NCI-H1694 (cell line): ENCODE measurements around the gene LRRC4C.

Source experiments
- DNase-seq: peaks from one replicate; lab custom pipeline; 2025; lab: John Stamatoyannopoulos, UW

The LRRC4C gene

GRCh38 chr11:40166892-40167291 is 1292.6 kb downstream of the LRRC4C start:
- no peak for DNase-seq

- DNase-seq: no peak
Measured at GRCh38 chr11:40162901-40163883, 1296.3 kb downstream of the LRRC4C start.

DNA sequence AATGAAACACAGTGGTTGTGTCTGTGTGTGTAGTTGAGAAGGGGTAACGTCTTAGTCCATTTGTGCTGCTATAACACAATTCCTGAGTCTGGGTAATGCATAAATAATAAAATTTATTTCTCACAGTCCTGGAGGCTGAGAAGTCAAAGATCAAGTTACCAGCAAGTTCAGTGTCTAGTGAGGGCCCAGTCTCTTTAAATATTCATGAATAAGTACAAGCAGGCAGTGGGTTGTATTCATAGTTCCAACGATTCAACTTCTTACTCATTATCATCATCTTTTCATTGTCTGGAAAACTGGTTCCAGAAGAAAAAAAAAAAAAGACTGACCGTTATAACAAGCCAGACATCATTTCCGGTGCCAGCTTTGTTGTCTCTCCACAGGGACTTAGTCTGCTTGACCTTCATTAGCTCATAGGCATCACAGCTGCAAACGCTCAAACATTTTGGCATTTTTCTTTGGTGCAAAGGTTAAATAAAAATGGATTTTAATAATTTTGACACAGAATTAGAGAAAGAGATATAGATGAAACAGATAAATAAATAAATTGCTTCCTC is 1297.5 kb downstream of the LRRC4C start:
- no peak for DNase-seq

DNA sequence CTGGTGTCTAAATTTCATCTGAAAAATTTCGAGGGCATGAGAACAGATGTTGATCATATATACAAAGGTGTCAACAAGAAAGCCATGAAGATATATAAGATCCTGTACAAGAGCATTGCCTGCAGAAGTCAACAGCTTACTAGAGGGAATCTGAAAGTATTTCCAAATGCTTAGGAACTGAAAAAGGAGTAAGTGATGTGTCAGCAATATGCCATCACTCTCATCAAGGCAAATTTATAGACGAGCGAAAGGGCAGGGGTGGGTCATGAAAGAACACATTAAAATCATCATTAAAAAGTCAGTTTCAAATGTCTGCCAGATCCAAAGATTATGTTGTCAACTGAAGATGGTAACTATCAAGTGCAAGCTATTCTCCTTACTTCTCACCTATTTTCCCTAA is 1299.0 kb downstream of the LRRC4C start:
- DNase-seq: no peak

DNA sequence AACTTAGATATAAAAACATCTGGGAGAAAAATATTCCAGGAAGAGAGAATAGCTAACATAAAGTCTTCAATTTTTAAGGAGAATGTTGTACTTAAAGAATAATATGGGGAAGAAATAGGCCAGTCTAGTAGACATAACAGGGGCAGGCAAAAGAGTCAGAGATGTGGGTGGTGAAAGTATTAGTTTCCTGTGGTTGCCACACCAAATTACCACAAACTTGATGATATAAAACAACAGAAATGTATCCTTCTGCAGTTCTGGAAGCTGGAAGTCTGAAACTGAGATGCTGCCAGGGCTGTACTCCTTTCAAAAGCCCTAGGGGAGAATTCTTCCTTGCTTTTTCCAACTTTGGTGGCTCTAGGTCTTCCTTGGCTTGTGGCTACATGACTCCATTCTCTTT is 1309.7 kb downstream of the LRRC4C start:
- DNase-seq: no peak

DNA sequence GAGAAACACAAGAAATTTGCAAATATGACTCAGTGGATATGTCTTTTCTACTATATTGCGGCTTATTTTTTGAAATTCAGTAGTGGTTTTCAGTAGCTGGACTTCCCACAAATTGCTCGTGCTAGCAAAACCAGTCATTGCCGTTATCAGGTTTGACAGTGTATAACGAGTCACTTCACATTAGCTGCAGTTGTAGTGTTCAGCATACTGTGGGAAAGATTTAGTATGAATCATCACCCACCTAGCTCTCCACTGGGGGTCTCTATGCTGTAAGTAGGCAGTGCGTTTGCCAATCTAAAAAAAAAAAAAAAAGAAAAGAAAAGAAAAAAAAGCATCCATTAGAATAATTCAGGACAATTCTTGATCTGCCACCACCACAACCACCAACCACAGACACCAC is 1318.9 kb downstream of the LRRC4C start:
- no peak for DNase-seq

DNA sequence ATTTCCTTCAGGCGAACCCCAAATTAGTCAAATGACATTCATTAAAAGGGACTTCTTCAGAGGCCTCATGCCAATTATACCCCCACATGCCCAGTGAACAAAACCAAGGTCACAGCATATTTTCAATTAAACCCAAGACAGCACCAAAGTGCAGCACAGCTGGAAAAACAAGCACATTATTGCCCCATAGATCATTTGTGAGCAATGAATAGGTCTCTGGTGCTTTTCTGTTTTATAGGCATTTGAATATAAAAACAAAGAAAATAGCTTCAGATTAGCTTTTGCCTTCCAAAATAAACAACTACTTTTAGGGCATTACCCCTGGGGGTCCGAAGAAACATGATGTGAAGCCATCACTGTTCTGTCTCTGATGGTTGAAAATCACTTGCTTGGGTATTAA is 1319.9 kb downstream of the LRRC4C start:
- DNase-seq: no peak

DNA sequence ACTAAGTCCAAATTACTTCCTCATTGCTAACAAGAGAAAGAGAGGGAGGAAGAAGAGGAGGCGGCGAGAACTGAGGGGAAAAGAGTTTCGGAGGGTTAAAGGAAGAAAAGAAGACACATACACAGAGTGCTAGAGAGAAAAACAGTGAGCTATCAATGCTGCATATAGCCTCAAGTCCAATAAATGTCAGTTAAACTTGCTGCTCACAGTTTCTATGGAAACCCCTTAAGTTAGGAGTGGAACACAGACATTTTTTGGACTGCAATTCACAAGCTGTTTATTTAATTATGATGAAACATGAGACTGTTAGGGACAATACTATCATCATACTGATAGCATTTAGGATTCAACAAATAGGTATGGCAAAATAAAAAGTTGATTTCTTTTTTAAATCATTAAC is 1320.4 kb downstream of the LRRC4C start:
- DNase-seq: no peak

DNA sequence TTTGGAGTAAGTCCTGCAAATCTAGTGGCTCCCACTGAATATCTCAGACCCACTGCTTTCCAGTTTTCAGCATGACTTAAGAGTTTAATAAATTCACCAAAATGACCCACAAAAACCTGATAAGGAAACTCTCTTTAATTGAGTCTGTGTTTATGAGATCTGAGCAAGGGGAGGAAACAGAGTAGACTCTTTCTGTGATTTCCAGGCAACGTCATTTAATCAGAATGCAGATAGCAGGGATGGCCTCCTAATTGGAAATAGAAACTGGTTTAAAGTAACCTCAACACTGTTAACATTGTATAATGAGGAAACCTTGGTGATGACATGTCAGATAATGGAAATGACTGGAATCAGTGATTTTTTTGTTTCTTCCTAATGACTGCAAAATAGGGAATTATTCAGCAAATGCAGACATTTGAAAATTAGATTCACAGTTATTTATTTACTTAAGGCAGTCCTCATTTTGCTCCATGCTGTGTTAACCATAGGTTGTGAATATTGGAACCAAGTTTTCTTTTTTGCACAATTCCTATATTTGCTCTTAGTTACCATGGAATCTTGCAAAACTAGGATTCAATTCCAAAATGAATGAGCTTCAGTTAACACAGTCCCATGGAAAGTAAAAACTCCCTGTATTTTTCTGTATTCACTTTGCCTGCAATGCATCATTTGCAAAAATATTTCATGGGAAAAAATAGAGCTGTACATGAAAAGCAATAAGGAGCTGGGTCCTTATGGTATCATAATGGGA is 1324.5 kb downstream of the LRRC4C start:
- no peak for DNase-seq

DNA sequence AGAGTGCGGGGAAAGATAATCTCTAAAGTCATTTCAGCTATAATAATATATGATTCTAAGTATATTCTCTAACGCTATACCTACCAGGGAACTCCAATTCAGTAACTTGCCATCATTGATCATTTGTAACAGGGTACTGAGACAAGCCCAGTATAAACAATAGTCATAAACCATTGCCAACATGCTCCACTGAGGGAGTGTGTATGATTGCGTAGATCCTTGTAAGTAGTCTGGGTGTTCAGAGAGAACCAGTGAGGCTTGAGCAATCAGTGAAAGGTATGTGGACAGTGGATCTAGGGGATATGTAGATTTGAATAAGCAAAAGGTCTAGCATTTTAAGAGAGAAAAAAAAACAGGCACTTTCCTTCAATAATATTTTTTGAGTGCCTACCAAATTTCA is 1326.0 kb downstream of the LRRC4C start:
- DNase-seq: no peak

GRCh38 chr11:40132912-40133311 is 1326.5 kb downstream of the LRRC4C start:
- DNase-seq: no peak

- DNase-seq: no peak
Measured at GRCh38 chr11:40130427-40130826, 1329.0 kb downstream of the LRRC4C start.

DNA sequence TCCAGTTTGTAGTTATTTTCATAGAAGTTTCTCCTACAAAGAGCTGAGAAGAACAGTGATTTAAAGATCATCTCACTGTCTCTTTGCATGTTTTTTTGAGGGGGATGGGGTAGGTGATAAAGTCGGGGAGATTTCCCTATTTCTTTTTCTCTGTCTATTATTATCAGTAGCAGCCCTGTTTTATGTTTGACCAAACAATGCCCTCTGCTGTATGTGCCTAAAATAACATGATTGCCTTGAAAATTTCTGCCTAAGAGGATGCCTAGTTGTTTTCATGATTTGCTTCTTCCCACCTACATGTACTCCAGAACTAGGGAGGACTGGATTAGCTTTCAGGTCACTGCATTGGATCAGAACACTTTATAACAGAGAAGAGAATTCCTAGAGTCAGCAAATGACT is 1330.2 kb downstream of the LRRC4C start:
- no peak for DNase-seq

DNA sequence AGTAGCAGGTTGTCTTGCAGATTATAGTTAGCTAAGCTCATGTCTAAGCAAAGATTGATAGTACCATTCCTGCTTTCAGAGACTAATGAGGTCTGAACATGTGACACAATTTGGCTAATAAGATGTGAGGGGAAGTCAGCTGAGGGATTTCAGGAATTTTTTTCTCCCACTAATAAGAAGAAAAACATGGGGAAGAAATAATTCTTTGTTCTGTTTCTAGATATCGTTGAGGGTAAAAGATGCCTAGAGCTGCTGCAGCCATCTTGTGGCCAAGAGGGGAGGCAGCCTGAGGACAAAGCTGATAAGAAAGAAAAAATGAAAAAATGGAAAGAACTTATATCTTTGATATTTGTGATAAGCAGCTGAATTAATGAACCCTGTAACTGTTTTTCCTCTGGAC is 1334.4 kb downstream of the LRRC4C start:
- no peak for DNase-seq

GRCh38 chr11:40119661-40120060 is 1339.8 kb downstream of the LRRC4C start:
- DNase-seq: no peak

- no peak for DNase-seq
Measured at GRCh38 chr11:40118780-40119179, 1340.7 kb downstream of the LRRC4C start.

DNA sequence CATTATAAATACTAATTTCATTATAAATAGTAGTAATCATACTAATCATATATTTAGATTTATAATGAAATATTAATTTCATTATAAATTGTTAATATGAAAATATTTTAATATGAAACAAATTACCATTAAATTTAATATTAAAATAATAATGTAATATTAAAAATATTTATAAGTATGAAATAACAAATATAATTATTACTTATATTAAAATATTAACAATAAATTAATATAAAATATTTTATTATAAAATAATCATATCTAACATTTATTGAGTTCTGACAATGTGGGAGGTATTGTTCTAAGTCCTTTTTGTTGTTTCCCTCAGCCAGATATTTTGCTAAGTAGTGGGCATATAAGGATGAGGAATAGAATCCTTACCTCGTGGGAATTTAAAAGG is 1341.4 kb downstream of the LRRC4C start:
- DNase-seq: no peak

- DNase-seq: no peak
Measured at GRCh38 chr11:40104941-40105550, 1354.4 kb downstream of the LRRC4C start.

DNA sequence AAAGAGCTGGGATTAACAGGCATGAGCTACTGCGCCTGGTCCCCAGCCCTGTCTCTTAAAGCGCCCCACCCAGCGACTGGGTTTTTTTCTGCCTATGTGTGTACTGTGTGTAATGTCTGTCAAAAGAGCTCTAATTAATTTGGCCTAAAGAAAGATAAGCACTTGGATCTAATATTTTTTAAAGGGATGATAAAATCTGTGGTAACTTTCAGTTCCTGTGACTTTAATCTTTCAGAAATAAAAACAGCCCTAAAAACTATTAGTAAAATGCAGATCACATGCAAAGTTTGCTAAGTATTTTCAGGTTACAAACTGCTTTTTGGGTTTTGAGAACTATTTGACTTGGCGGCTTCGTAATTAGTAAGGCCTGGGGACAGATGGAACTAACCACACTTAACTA is 1358.7 kb downstream of the LRRC4C start:
- no peak for DNase-seq

- no peak for DNase-seq
Measured at GRCh38 chr11:40100162-40100553, 1359.3 kb downstream of the LRRC4C start.

GRCh38 chr11:40099426-40100161 is 1359.9 kb downstream of the LRRC4C start:
- DNase-seq: no peak

GRCh38 chr11:40095446-40095845 is 1364.0 kb downstream of the LRRC4C start:
- DNase-seq: no peak
